ENCODE results near the gene TIMMDC1. TPM values are rescaled to one million over a fixed set of nuclear protein-coding genes. Genes with fewer than 3 reads are reported as not detected.

Gene TIMMDC1
- total and polyA plus RNA-seq, 2 of the 4 experiments (the other 2 are of a cell fraction), result 52.5 to 56.6 TPM

GRCh38 chr3:119557877-119558269 is 59.5 kb downstream of the TIMMDC1 start:
- no peaks in the 10 kb centered on the region for H4K20me1 ChIP-seq (ENCODE audit: insufficient read depth, low read length)
- DNase-seq (no peak), ATAC-seq (ENCODE audit: low read depth) (no peak)
- no peaks in the 10 kb centered on the region for H3K36me3 ChIP-seq (ENCODE audit: control insufficient read depth, insufficient read depth, low read length)
- no peak overlapping the region for H2AK9ac ChIP-seq (replicated peaks; ENCODE audit: low read depth, low read length, poor library complexity)
- H2BK120ac ChIP-seq (ENCODE audit: low read depth, low read length), result no peak overlapping the region
- no peak overlapping the region for H3K27ac ChIP-seq (ENCODE audit: insufficient read depth, low read length)
- H3K56ac ChIP-seq (ENCODE audit: extremely low read depth, insufficient read depth, low read length), result no peak overlapping the region
- intact Hi-C loops (cut with micrococcal nuclease) (no loop called here), in situ Hi-C loops (cut with MboI; ENCODE audit: low sequenced_read_pairs) (no loop called here), dilution Hi-C loops (cut with HindIII; ENCODE audit: low sequenced_read_pairs, unreplicated experiment) (no loop called here)
- H3K9me3 ChIP-seq (ENCODE audit: control insufficient read depth, insufficient read depth, low read length), result no peaks in the 10 kb centered on the region
- H2AK5ac ChIP-seq (ENCODE audit: low read depth, low read length), result no peak overlapping the region
- H3K18ac ChIP-seq (ENCODE audit: low read depth, low read length), result no peak overlapping the region
- no peaks in the 10 kb centered on the region for H3K79me1 ChIP-seq (ENCODE audit: low read depth in 1 of 2, low read length in 2 of 2)
- TF ChIP-seq CHD1 (IDR thresholded peaks at IDR 0.05; ENCODE audit: low read depth, low read length) (no peak), POLR2A (IDR thresholded peaks at IDR 0.05; ENCODE audit: low read depth, low read length) (no peak), RAD21 (IDR thresholded peaks at IDR 0.05; ENCODE audit: low read length) (no peak), RFX5 (IDR thresholded peaks at IDR 0.05; ENCODE audit: low read depth, low read length) (no peak), RCOR1 (IDR thresholded peaks at IDR 0.05; ENCODE audit: insufficient replicate concordance, low read length) (no peak), MAZ (IDR thresholded peaks at IDR 0.05; ENCODE audit: borderline replicate concordance, low read depth, low read length) (no peak), CEBPB (IDR thresholded peaks at IDR 0.05; ENCODE audit: low read depth, low read length) (no peak)
- no peak overlapping the region for H2BK15ac ChIP-seq (ENCODE audit: low read depth, low read length)
- H3K14ac ChIP-seq (replicated peaks; ENCODE audit: low read depth, low read length), result no peak overlapping the region
- ChIA-PET CTCF (no interaction called here), POLR2A (ENCODE audit: unreplicated experiment) (no interaction called here)
- no TSS peak for BruUV-seq (replicated peaks)
- H4K8ac ChIP-seq (ENCODE audit: low read depth in 2 of 2, low read length in 2 of 2), result no peak overlapping the region
- H3K27me3 ChIP-seq (ENCODE audit: control insufficient read depth, insufficient read depth, low read length), result peaks cover 27% of the 10 kb centered on the region
- no peak overlapping the region for H2BK20ac ChIP-seq (ENCODE audit: low read depth, low read length)
- H3K4me3 ChIP-seq (ENCODE audit: insufficient read depth, low read depth, low read length), result no peak overlapping the region
- no peak overlapping the region for H4K91ac ChIP-seq (ENCODE audit: insufficient read depth, low read depth, low read length)
- H4K5ac ChIP-seq (ENCODE audit: low read depth, low read length), result no peak overlapping the region
- no peak overlapping the region for H3K4me2 ChIP-seq (ENCODE audit: low read depth, low read length)
- no peak overlapping the region for H2BK5ac ChIP-seq (ENCODE audit: low read depth, low read length, poor library complexity, severe bottlenecking)
- H3K4me1 ChIP-seq (ENCODE audit: control insufficient read depth, insufficient read depth, low read length), result no peaks in the 10 kb centered on the region
- H3K9ac ChIP-seq (ENCODE audit: low read depth, low read length), result no peak overlapping the region
- no peak overlapping the region for H3K23ac ChIP-seq (ENCODE audit: low read depth, low read length)
- WGBS, 2 experiments (ENCODE audit: extremely low coverage in 2 of 2, insufficient read length in 1 of 2), result 100% methylated on average over 1 of the region's 3 CpGs; no CpG with 5 or more reads in 1 of the 2 experiments
- H2AFZ ChIP-seq (replicated peaks; ENCODE audit: low read length, poor library complexity), result no peak overlapping the region
- no peak overlapping the region for H3K4ac ChIP-seq (ENCODE audit: low read depth, low read length)
- H3K9me1 ChIP-seq (ENCODE audit: insufficient read depth, low read length), result no peaks in the 10 kb centered on the region

Measured in IMR-90 (cell line).